Osteoblast (primary cell): ENCODE results near the gene FAM210B. TPM values are rescaled to one million over a fixed set of nuclear protein-coding genes. Genes with fewer than 3 reads are reported as not detected.
"Not testable (repeated sequence)": the region's sequence is repeated elsewhere in the genome, so short reads cannot be mapped to it uniquely, and the experiment has no call there.

Experiments used
- DNase-seq: peaks from one replicate; pipeline ENCODE4 v3.0.0; 2011; ENCODE audit warnings: low spot score, mixed read lengths; ENCODE audit not compliant: insufficient read length; ENCODE audit errors: missing footprints
- H2AFZ ChIP-seq: 2 replicates; pipeline ENCODE4 v1.6.0; 2011; ENCODE audit warnings: mild to moderate bottlenecking, low read length
- H3K27ac ChIP-seq: 2 replicates; pipeline ENCODE4 v1.5.1; 2011; ENCODE audit warnings: mild to moderate bottlenecking, low read depth, low read length, moderate library complexity
- H3K27me3 ChIP-seq: 2 replicates; pipeline ENCODE4 v1.6.0; 2012; ENCODE audit warnings: mild to moderate bottlenecking, control low read depth, inconsistent platforms, low read length, moderate library complexity; ENCODE audit not compliant: insufficient read depth
- H3K36me3 ChIP-seq: 2 replicates; pipeline ENCODE4 v1.5.1; 2011; ENCODE audit warnings: mild to moderate bottlenecking, low read length, control low read depth, moderate library complexity; ENCODE audit not compliant: insufficient read depth
- H3K4me1 ChIP-seq: 2 replicates; pipeline ENCODE4 v1.5.1; 2011; ENCODE audit warnings: mild to moderate bottlenecking, low read length, control low read depth, moderate library complexity; ENCODE audit not compliant: insufficient read depth
- H3K4me2 ChIP-seq: 2 replicates; pipeline ENCODE4 v1.6.0; 2011; ENCODE audit warnings: mild to moderate bottlenecking, low read length; ENCODE audit not compliant: insufficient read depth
- H3K4me3 ChIP-seq: fragments of 200-600 bp; sonication (generic); 3 replicates; pipeline ENCODE4 v1.5.1; 2012; ENCODE audit warnings: mild to moderate bottlenecking, low read length, inconsistent platforms; ENCODE audit not compliant: insufficient read depth
- H3K79me2 ChIP-seq: 2 replicates; pipeline ENCODE4 v1.6.0; 2012; ENCODE audit warnings: mild to moderate bottlenecking, low read length, control low read depth, inconsistent platforms; ENCODE audit not compliant: insufficient read depth
- H3K9me3 ChIP-seq: 2 replicates; pipeline ENCODE4 v1.5.1; 2011; ENCODE audit warnings: low read depth, low read length, control low read depth
- H4K20me1 ChIP-seq: 2 replicates; pipeline ENCODE4 v1.6.0; 2012; ENCODE audit warnings: mild to moderate bottlenecking, low read length, control low read depth; ENCODE audit not compliant: insufficient read depth
- CTCF ChIP-seq: IDR thresholded peaks from 2 replicates; pipeline ENCODE4 v1.5.1; 2011; ENCODE audit warnings: mild to moderate bottlenecking, low read depth, low read length, moderate library complexity; ENCODE audit errors: extremely low read depth
- total RNA-seq: library from RNA; depleted of rRNA; stranded (reverse); fragments of >200 nt; gene quantifications from 2 replicates; pipeline ENCODE4 v1.2.3, GENCODE V29; 2012

FAM210B gene
- total RNA-seq, 1 donor, result 69.5 TPM

- Histone ChIP-seq H3K27ac (no peak overlapping the region), H4K20me1 (no peaks in the 10 kb centered on the region), H3K4me1 (no peaks in the 10 kb centered on the region), H2AFZ (no peak overlapping the region), H3K36me3 (peaks cover 54% of the 10 kb centered on the region), H3K4me3 (no peak overlapping the region), H3K9me3 (no peaks in the 10 kb centered on the region), H3K27me3 (no peaks in the 10 kb centered on the region), H3K79me2 (peaks cover 3% of the 10 kb centered on the region), H3K4me2 (no peak overlapping the region)
- no peak for TF ChIP-seq CTCF
- DNase-seq, result no peak
Measured at GRCh38 chr20:56406910-56407309, 48.1 kb downstream of the FAM210B start.

GRCh38 chr20:56409521-56409920, 50.7 kb downstream of the FAM210B start:
- H3K4me1 ChIP-seq, result peaks cover 3% of the 10 kb centered on the region
- no peak overlapping the region for H3K4me3 ChIP-seq
- no peak overlapping the region for H3K4me2 ChIP-seq
- H3K79me2 ChIP-seq, result peaks cover 3% of the 10 kb centered on the region
- H2AFZ ChIP-seq, result no peak overlapping the region
- no peaks in the 10 kb centered on the region for H4K20me1 ChIP-seq
- no peak overlapping the region for H3K27ac ChIP-seq
- no peak for TF ChIP-seq CTCF
- no peaks in the 10 kb centered on the region for H3K27me3 ChIP-seq
- H3K9me3 ChIP-seq, result no peaks in the 10 kb centered on the region
- DNase-seq, result no peak
- peaks cover 31% of the 10 kb centered on the region for H3K36me3 ChIP-seq

- H3K4me2 ChIP-seq, result no peak overlapping the region
- no peak overlapping the region for H3K4me3 ChIP-seq
- no peak overlapping the region for H3K27ac ChIP-seq
- DNase-seq, result no peak
- no peaks in the 10 kb centered on the region for H3K27me3 ChIP-seq
- no peak for TF ChIP-seq CTCF
- no peak overlapping the region for H2AFZ ChIP-seq
- H3K79me2 ChIP-seq, result peaks cover 3% of the 10 kb centered on the region
- no peaks in the 10 kb centered on the region for H3K9me3 ChIP-seq
- H3K36me3 ChIP-seq, result peaks cover 29% of the 10 kb centered on the region
- peaks cover 8% of the 10 kb centered on the region for H3K4me1 ChIP-seq
- no peaks in the 10 kb centered on the region for H4K20me1 ChIP-seq
Measured at GRCh38 chr20:56409956-56410355, 51.2 kb downstream of the FAM210B start.

GRCh38 chr20:56411287-56411686, 52.5 kb downstream of the FAM210B start:
- H3K4me1 ChIP-seq, DNase-seq, H3K4me2 ChIP-seq, H3K79me2 ChIP-seq, H2AFZ ChIP-seq, H4K20me1 ChIP-seq, H3K9me3 ChIP-seq, H3K27me3 ChIP-seq, H3K4me3 ChIP-seq: not testable (repeated sequence)
- Histone ChIP-seq H3K27ac (peak overlapping the region; percentile 6), H3K36me3 (peaks cover 20% of the 10 kb centered on the region)
